ENCODE measurements around the gene NXPE3.

- no peak for TF ChIP-seq SETDB1 (IDR thresholded peaks at IDR 0.05; ENCODE audit: low read length)
- TF ChIP-seq, protein P1, sequence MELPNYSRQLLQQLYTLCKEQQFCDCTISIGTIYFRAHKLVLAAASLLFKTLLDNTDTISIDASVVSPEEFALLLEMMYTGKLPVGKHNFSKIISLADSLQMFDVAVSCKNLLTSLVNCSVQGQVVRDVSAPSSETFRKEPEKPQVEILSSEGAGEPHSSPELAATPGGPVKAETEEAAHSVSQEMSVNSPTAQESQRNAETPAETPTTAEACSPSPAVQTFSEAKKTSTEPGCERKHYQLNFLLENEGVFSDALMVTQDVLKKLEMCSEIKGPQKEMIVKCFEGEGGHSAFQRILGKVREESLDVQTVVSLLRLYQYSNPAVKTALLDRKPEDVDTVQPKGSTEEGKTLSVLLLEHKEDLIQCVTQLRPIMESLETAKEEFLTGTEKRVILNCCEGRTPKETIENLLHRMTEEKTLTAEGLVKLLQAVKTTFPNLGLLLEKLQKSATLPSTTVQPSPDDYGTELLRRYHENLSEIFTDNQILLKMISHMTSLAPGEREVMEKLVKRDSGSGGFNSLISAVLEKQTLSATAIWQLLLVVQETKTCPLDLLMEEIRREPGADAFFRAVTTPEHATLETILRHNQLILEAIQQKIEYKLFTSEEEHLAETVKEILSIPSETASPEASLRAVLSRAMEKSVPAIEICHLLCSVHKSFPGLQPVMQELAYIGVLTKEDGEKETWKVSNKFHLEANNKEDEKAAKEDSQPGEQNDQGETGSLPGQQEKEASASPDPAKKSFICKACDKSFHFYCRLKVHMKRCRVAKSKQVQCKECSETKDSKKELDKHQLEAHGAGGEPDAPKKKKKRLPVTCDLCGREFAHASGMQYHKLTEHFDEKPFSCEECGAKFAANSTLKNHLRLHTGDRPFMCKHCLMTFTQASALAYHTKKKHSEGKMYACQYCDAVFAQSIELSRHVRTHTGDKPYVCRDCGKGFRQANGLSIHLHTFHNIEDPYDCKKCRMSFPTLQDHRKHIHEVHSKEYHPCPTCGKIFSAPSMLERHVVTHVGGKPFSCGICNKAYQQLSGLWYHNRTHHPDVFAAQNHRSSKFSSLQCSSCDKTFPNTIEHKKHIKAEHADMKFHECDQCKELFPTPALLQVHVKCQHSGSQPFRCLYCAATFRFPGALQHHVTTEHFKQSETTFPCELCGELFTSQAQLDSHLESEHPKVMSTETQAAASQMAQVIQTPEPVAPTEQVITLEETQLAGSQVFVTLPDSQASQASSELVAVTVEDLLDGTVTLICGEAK (IDR thresholded peaks at IDR 0.05), result no peak
- TF ChIP-seq, protein P1 (CRISPR knock-in tag; IDR thresholded peaks at IDR 0.05), result no peak
- no peak for TF ChIP-seq SPI1 (IDR thresholded peaks at IDR 0.05; ENCODE audit: borderline replicate concordance, low read depth, low read length)
- no peak for TF ChIP-seq KLF16 (IDR thresholded peaks at IDR 0.05)
- TF ChIP-seq CTCF (IDR thresholded peaks at IDR 0.05 in 2 of 3, conservative IDR thresholded peaks at IDR 0.05 in 1 of 3; ENCODE audit: insufficient read depth in 2 of 3, low read depth in 1 of 3, low read length in 3 of 3), result no peak
These were observed 28.9 kb downstream of the NXPE3 start for GRCh38 chr3:101807888-101808287.

Data from K562 (cell line).